ENCODE measurements around the gene STARD4. TPM values are rescaled to one million over a fixed set of nuclear protein-coding genes. Genes with fewer than 3 reads are reported as not detected.
A peak's percentile ranks its signal among the peaks of the same experiment; 100 is the strongest.

The STARD4 gene, protein sequence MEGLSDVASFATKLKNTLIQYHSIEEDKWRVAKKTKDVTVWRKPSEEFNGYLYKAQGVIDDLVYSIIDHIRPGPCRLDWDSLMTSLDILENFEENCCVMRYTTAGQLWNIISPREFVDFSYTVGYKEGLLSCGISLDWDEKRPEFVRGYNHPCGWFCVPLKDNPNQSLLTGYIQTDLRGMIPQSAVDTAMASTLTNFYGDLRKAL
- polyA plus RNA-seq (2012; ENCODE audit: insufficient read depth, insufficient read length), result 18.4 TPM

DNA sequence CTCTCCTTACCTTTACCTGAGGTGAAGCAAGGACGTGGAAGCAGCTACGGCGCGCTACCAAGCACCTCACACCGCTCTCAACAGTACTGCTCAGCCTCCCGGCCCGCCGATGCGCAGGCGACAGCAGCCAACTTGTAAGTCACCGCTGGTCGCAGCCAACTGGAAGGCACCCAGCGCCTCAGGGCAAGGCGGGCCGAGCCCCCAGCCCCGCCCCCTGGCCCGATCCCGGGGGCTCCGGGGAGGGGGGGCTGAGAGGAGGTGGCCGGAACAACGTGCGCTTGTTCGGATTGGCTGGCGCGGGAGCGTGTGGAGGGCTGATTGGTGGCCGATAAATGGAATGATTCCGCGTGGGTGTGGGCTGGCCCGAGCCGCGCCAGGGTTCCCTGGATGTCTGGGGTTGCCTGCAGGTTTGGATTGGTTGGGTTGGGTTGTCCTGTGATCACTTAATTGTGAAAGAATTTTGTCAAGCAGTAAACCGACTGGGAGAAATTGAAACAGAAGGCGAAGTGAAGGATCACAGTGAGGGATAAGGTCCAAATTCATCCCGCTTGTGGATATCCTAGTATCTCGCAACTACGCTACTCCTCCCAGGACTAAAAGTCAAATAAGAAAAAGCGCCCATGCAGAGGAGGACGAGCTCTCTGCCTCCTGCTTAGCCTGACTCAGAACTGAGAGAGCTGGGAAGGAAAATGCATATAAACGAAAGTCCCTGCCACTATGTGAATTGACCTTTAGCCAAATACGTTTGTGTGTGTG is at the start of gene STARD4:
STARD4 (minus strand) TSS at position 161 of the 756 bp plus-strand sequence. CDS start 5,102 bp downstream, outside the sequence.
- peak; percentile 95 for DNase-seq (ENCODE audit: low read depth, low spot score)
- peak within 1 kb of the TSS; percentile 76 for H3K4me3 ChIP-seq (ENCODE audit: low read length)

- DNase-seq (ENCODE audit: low read depth, low spot score), result no peak
- no peak overlapping the region for H3K4me3 ChIP-seq (ENCODE audit: low read length)
Observed at GRCh38 chr5:111559680-111560079, 47.3 kb upstream of the STARD4 start.

DNA sequence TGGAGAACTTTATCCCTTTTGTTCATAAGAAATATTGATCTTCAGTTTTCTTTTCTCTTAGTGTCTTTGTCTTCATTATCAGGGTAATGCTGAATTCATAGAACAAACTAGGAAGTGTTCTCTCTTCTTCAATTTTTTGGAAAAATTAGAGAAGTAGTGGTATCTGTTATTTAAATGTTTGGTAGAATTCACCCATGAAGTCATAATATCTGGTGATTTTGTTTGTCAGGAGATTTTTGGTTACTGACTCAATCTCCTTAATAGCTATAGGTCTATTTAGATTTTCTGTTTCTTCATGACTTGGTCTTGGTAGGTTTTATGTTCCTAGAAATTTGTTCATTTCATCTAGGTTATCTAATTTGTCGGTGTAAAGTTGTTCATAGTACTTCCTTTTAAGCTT is 45.4 kb upstream of the STARD4 start:
- no peak for DNase-seq (ENCODE audit: low read depth, low spot score)
- no peak overlapping the region for H3K4me3 ChIP-seq (ENCODE audit: low read length)

DNA sequence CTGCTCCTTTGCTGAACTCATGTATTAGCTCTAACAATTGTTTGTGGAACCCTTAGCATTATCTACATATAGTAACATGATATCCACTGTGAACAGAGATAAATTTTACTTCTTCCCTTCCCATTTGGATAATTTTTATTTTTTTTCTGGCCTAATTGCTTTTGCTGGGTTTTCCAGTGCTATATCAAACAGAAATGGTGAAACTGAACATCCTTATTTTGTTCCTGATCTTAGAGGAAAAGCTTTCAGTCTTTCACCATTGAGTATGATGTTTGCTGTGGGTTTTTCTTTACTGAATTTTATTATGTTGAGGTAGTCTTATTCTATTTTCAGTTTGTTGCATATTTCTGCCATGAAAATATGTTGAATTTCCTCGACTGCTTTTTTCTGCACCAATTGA is 44.8 kb upstream of the STARD4 start:
- no peak for DNase-seq (ENCODE audit: low read depth, low spot score)
- H3K4me3 ChIP-seq (ENCODE audit: low read length), result no peak overlapping the region

DNA sequence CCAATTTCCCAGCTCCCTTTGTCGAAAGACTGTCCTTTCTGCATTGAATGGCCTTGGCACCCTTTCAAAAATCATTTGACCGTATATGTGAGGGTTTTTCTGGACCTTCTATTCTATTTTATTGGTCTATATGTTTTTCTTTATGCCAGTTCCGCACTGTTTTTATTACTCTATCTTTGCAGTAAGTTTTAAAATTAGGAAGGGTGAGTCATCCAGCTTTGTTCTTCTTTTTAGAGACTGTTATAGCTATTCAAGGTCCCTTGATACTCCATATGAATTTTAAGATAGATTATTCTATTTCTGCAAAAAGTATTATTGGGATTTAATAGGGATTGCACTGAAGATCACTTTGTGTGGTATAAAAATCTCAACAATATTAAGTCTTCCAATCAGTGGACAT is 44.2 kb upstream of the STARD4 start:
- DNase-seq (ENCODE audit: low read depth, low spot score), result no peak
- no peak overlapping the region for H3K4me3 ChIP-seq (ENCODE audit: low read length)

GRCh38 chr5:111555760-111556159 is 43.4 kb upstream of the STARD4 start:
- DNase-seq (ENCODE audit: low read depth, low spot score), result no peak
- no peak overlapping the region for H3K4me3 ChIP-seq (ENCODE audit: low read length)

DNA sequence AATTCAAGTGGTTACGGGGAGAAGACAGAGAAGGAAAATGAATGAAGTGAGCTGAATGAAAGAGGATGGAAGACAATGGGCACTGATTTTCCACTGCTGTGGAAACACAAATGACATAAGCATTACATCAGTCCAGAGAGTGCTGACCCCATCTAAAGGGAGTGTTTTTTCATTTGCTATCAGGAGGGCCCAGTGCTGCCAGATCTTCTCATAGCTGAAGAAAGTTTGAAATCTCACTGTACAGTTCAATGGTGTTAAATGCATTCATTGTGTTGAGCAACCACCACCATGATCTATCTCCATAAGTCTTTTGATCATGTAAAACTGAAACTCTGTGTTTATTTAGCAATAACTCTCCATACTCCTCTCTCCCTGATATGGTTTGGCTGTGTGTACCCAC is 41.5 kb upstream of the STARD4 start:
- no peak for DNase-seq (ENCODE audit: low read depth, low spot score)
- no peak overlapping the region for H3K4me3 ChIP-seq (ENCODE audit: low read length)

GRCh38 chr5:111552896-111553295 is 40.6 kb upstream of the STARD4 start:
- DNase-seq (ENCODE audit: low read depth, low spot score), result no peak

GRCh38 chr5:111552492-111552891 is 40.2 kb upstream of the STARD4 start:
- no peak for DNase-seq (ENCODE audit: low read depth, low spot score)
- H3K4me3 ChIP-seq (ENCODE audit: low read length), result no peak overlapping the region

More at GRCh38 chr5:111552896-111553295, 40.6 kb upstream of the STARD4 start:
- no peak overlapping the region for H3K4me3 ChIP-seq (ENCODE audit: low read length)

DNA sequence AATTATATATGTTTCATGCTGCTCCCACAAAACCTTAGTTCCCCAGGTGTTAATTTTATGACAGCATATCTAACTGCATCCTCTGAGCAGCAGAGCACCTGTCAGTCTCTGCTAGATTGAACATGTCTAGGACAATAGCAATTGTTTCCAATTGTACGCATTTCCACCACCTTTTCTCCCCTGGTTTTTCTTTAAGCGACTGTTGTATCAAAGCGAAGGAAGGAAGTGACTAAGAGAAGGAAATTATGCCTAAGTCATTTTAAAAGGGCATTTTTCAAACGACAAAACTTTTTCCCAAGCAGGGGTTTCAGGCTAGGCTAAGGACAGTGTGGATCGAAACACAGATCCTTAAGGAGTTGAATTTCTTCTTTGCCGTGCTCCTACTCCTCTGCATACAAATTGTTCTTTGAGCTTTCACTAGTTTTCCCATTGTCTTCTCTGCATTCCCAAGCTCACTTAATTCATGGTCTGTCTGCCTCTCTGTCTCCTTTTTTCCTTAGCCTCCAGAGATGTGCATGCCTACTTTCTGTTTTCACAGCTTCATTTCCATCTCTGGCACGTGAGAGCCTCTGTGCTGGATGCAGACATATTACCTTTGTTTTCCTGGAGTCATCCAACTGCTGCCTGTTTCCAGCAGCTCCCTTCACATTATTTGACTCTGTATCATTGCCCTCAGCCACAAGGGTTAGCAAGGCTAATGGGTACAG is 39.4 kb upstream of the STARD4 start:
- H3K4me3 ChIP-seq (ENCODE audit: low read length), result no peak overlapping the region
- DNase-seq (ENCODE audit: low read depth, low spot score), result no peak

DNA sequence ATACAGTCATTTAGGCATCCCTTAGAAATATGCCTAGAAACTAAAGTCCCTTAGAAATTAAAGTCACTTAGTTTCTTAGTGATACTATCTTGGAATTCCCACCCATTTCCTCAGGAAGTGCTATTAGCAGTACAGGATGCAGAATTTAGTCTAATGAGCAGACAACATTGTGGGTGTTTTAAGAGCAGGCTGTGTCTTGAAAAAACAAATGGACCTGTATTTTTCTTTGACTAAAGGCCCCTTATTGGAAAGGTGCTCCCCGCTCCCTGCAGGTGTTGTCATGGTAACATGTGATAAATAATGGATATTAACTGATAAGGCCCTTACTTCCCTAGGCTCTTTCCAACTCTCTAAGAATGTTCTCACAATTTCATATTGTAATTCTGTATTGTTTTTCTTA is 38.8 kb upstream of the STARD4 start:
- DNase-seq (ENCODE audit: low read depth, low spot score), result no peak
- no peak overlapping the region for H3K4me3 ChIP-seq (ENCODE audit: low read length)

GRCh38 chr5:111550282-111551020 is 38.1 kb upstream of the STARD4 start:
- H3K4me3 ChIP-seq (ENCODE audit: low read length), result no peak overlapping the region
- peak; percentile 80 for DNase-seq (ENCODE audit: low read depth, low spot score)

GRCh38 chr5:111548992-111549649 is 36.8 kb upstream of the STARD4 start:
- H3K4me3 ChIP-seq (ENCODE audit: low read length), result no peak overlapping the region
- DNase-seq (ENCODE audit: low read depth, low spot score), result no peak

DNA sequence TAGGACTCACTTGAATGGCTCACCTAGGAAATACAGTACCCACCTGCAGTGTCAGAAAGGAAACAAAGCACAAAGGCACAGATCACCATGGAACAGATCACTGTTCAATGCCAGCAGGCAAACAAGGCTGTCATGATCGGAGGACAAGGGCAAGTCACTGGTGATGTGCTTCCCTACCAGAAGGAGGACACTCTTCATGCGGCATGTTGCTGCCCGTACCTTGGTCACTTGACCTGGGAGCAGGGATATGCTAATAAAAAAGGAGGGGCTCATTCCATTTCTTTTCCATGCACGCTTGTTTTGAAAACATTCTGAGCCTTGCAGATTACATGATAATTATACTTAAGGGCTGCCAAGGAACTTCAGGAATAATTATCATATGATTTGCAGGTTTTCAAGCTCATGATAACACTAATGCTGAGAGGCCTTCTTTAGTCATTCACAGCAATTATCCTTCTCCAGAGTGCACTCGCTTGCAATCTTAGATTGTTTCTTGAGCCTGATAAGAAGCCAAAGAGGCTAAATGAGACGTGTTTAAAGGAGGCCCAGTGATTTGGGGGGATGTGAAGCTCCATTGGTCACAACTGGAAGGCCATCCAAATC is 36.1 kb upstream of the STARD4 start:
- DNase-seq (ENCODE audit: low read depth, low spot score), result no peak
- no peak overlapping the region for H3K4me3 ChIP-seq (ENCODE audit: low read length)

- no peak overlapping the region for H3K4me3 ChIP-seq (ENCODE audit: low read length)
- no peak for DNase-seq (ENCODE audit: low read depth, low spot score)
Observed at GRCh38 chr5:111545031-111545430, 32.7 kb upstream of the STARD4 start.

GRCh38 chr5:111537141-111538024 is 25.0 kb upstream of the STARD4 start:
- no peak for DNase-seq (ENCODE audit: low read depth, low spot score)
- H3K4me3 ChIP-seq (ENCODE audit: low read length), result no peak overlapping the region

DNA sequence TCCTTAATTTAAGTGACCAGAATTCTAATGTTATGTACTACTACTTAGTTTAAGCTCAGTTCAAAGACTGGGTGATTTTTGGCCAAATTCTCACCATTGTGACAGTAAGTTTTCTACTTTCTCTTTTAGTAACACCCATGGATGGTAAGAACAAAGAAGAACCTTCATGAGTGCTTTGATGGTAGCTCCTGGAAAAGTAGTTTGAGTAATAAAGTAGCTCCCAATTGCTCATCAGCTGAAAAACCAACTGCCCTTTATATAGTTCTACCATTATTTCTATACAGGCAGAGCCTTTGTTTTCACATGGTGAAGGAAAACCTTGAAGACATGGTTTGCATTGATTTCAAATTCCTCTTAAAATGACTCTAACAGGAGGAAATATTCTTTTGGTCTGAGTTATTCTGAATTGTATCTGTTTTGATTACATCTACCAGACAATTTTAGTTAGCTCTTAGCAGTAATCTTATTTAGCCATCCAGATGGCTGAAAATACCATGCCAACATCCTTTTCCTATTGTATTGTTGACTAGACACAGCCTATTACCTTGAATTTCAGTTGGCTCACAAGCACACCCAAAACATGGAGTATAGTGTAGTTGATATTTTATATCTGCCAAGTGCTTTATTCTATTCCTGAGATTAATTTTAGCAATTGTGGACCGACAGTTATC is 23.7 kb upstream of the STARD4 start:
- DNase-seq (ENCODE audit: low read depth, low spot score), result no peak
- no peak overlapping the region for H3K4me3 ChIP-seq (ENCODE audit: low read length)

Measured in Jurkat, Clone E6-1 (cell line).